ENCODE measurements around the gene UBE2I. TPM values are rescaled to one million over a fixed set of nuclear protein-coding genes. Genes with fewer than 3 reads are reported as not detected.

Gene UBE2I
- total RNA-seq, 1 experiment from 2014 or later: 212 TPM

DNA sequence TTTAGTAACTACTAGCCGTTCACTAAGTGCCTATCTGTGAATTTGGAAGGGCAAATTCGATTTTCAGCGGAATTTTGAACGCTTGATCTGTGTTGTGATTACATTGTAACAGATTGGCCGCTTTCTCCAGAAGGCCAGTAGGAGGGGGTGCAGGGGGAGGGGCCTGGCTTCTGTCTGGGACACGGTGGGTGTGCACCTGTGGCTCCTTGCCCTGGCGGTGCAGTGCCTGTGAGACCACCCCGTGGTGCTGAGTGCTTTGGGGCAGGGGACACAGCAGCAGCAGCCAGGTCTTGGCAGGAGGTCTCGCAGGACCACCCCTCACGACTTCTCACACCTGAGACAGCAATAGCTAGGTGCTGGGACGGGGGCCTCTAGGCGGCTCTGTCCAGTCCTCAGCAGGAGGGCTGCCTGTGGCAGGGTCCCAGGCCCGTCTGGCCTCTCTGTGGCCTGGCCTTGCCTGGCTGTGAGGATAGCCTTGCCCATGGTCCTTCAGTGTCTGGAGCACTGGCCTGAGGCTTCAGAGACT lies 1.8 kb downstream of the UBE2I start:
- H3K9me2 ChIP-seq (ENCODE audit: insufficient read depth): no peaks in the 10 kb centered on the region
- no peaks in the 10 kb centered on the region for H3K9me3 ChIP-seq (ENCODE audit: control insufficient read depth in 1 of 2, insufficient read depth in 1 of 2, low read depth in 1 of 2, low read length in 2 of 2)
- DNase-seq (ENCODE audit: low read depth, low spot score): no peak
- POLR2A ChIA-PET: no interaction called here
- H3K36me3 ChIP-seq (ENCODE audit: control insufficient read depth in 1 of 2, insufficient read depth in 2 of 2, low read length in 2 of 2): peaks cover 17 to 38% of the 10 kb centered on the region in 2 experiments
- H3K27me3 ChIP-seq (ENCODE audit: insufficient read depth, low read length): no peaks in the 10 kb centered on the region
- intact Hi-C loops (cut with micrococcal nuclease): no loop called here
- H2AFZ ChIP-seq (ENCODE audit: low read depth, low read length, poor library complexity, severe bottlenecking): no peak overlapping the region
- TF ChIP-seq SRF (IDR thresholded peaks at IDR 0.05; ENCODE audit: low read depth) (no peak), JUND (IDR thresholded peaks at IDR 0.05) (no peak), EZH2phosphoT487 (IDR thresholded peaks at IDR 0.05; ENCODE audit: borderline replicate concordance) (no peak), EZH2 (IDR thresholded peaks at IDR 0.05) (no peak), POLR2AphosphoS5 (IDR thresholded peaks at IDR 0.05; ENCODE audit: low read depth, low read length) (no peak), YY1 (IDR thresholded peaks at IDR 0.05; ENCODE audit: extremely low read depth, insufficient replicate concordance, low read depth, low read length) (no peak), EGR1 (IDR thresholded peaks at IDR 0.05; ENCODE audit: low read depth) (no peak), TCF7L2 (IDR thresholded peaks at IDR 0.05; ENCODE audit: borderline replicate concordance, extremely low read depth, insufficient read depth, insufficient read length) (no peak), ELF1 (IDR thresholded peaks at IDR 0.05; ENCODE audit: borderline replicate concordance, low read depth) (no peak), RAD21 (IDR thresholded peaks at IDR 0.05; ENCODE audit: low read depth) (no peak), FOSL1 (IDR thresholded peaks at IDR 0.05; ENCODE audit: low read depth) (no peak), CBX3 (IDR thresholded peaks at IDR 0.05; ENCODE audit: low read depth) (no peak), CEBPB (IDR thresholded peaks at IDR 0.05; ENCODE audit: low read depth) (no peak), SIN3A (IDR thresholded peaks at IDR 0.05; ENCODE audit: low read depth) (no peak)
- TF ChIP-seq, protein P1, sequence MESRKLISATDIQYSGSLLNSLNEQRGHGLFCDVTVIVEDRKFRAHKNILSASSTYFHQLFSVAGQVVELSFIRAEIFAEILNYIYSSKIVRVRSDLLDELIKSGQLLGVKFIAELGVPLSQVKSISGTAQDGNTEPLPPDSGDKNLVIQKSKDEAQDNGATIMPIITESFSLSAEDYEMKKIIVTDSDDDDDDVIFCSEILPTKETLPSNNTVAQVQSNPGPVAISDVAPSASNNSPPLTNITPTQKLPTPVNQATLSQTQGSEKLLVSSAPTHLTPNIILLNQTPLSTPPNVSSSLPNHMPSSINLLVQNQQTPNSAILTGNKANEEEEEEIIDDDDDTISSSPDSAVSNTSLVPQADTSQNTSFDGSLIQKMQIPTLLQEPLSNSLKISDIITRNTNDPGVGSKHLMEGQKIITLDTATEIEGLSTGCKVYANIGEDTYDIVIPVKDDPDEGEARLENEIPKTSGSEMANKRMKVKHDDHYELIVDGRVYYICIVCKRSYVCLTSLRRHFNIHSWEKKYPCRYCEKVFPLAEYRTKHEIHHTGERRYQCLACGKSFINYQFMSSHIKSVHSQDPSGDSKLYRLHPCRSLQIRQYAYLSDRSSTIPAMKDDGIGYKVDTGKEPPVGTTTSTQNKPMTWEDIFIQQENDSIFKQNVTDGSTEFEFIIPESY (IDR thresholded peaks at IDR 0.05; ENCODE audit: extremely low read depth, insufficient replicate concordance, low read length): no peak
- TF ChIP-seq, protein P2, sequence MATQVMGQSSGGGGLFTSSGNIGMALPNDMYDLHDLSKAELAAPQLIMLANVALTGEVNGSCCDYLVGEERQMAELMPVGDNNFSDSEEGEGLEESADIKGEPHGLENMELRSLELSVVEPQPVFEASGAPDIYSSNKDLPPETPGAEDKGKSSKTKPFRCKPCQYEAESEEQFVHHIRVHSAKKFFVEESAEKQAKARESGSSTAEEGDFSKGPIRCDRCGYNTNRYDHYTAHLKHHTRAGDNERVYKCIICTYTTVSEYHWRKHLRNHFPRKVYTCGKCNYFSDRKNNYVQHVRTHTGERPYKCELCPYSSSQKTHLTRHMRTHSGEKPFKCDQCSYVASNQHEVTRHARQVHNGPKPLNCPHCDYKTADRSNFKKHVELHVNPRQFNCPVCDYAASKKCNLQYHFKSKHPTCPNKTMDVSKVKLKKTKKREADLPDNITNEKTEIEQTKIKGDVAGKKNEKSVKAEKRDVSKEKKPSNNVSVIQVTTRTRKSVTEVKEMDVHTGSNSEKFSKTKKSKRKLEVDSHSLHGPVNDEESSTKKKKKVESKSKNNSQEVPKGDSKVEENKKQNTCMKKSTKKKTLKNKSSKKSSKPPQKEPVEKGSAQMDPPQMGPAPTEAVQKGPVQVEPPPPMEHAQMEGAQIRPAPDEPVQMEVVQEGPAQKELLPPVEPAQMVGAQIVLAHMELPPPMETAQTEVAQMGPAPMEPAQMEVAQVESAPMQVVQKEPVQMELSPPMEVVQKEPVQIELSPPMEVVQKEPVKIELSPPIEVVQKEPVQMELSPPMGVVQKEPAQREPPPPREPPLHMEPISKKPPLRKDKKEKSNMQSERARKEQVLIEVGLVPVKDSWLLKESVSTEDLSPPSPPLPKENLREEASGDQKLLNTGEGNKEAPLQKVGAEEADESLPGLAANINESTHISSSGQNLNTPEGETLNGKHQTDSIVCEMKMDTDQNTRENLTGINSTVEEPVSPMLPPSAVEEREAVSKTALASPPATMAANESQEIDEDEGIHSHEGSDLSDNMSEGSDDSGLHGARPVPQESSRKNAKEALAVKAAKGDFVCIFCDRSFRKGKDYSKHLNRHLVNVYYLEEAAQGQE (IDR thresholded peaks at IDR 0.05; ENCODE audit: low read depth): no peak
- TF ChIP-seq, protein P3, sequence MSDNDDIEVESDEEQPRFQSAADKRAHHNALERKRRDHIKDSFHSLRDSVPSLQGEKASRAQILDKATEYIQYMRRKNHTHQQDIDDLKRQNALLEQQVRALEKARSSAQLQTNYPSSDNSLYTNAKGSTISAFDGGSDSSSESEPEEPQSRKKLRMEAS (IDR thresholded peaks at IDR 0.05): no peak
- H3K4me1 ChIP-seq (ENCODE audit: control insufficient read depth in 1 of 2, insufficient read depth in 2 of 2, low read length in 2 of 2): peaks cover 9 to 42% of the 10 kb centered on the region in 2 experiments
- RAD21 ChIA-PET (ENCODE audit: low non-redundant PET in 1 of 2, low total read pairs in 2 of 2, uncharacterized antibody in 2 of 2, unreplicated experiment in 2 of 2): no interaction called here
- peaks cover 29% of the 10 kb centered on the region; the same call in 1 of the 2 replicates for H4K20me1 ChIP-seq (ENCODE audit: insufficient read depth)
- peak overlapping the region; percentile 100; the same call in 1 of the 2 replicates for H3K27ac ChIP-seq (ENCODE audit: low read depth, low read length)
- peak overlapping the region; percentile 94 for H3K4me2 ChIP-seq (ENCODE audit: low read length)
- no peak for ATAC-seq
- CTCF ChIA-PET: no interaction called here
- peak overlapping the region; percentile 96 for H3K9ac ChIP-seq (ENCODE audit: low read length)
- peaks cover 64% of the 10 kb centered on the region for H3K79me2 ChIP-seq (ENCODE audit: insufficient read depth, low read length)
- no TSS peak for BruUV-seq (replicated peaks)
- peak overlapping the region; percentile 98 to 99 for H3K4me3 ChIP-seq (replicated peaks in 1 of 2; ENCODE audit: low read depth in 1 of 2, low read length in 2 of 2)

Measured in HCT116 (cell line).